Skeletal muscle tissue (tissue), 4 donors: ENCODE data around the gene UBLCP1. TPM values are rescaled to one million over a fixed set of nuclear protein-coding genes. Genes with fewer than 3 reads are reported as not detected.
"Not testable (repeated sequence)": the region's sequence is repeated elsewhere in the genome, so short reads cannot be mapped to it uniquely, and the experiment has no call there.

Source experiments
- H3K27ac ChIP-seq: one replicate; pipeline ENCODE4 v1.7.0; 2013; ENCODE audit warnings: mild to moderate bottlenecking, low read depth, low read length, inconsistent platforms
- H3K27me3 ChIP-seq, 3 donors: one replicate each; pipeline ENCODE4 v1.7.0; 2013; ENCODE audit warnings: low read length in 3 of 3; ENCODE audit not compliant: control insufficient read depth in 3 of 3, insufficient read depth in 3 of 3
- H3K36me3 ChIP-seq, 3 donors: one replicate each; pipeline ENCODE4 v1.7.0; 2013; ENCODE audit warnings: low read length in 3 of 3; ENCODE audit not compliant: control insufficient read depth in 3 of 3, insufficient read depth in 3 of 3
- H3K4me1 ChIP-seq, 3 donors: one replicate each; pipeline ENCODE4 v1.7.0; 2013; ENCODE audit warnings: low read length in 3 of 3, mild to moderate bottlenecking in 3 of 3; ENCODE audit not compliant: control insufficient read depth in 3 of 3, insufficient read depth in 3 of 3
- H3K4me3 ChIP-seq, 3 donors: one replicate each; pipeline ENCODE4 v1.7.0; 2013; ENCODE audit warnings: low read length in 3 of 3
- H3K9ac ChIP-seq, 3 donors: one replicate each; pipeline ENCODE4 v1.7.0; 2013; ENCODE audit warnings: low read length in 3 of 3, mild to moderate bottlenecking in 3 of 3, moderate library complexity in 2 of 3, low read depth in 1 of 3
- H3K9me3 ChIP-seq, 3 donors: one replicate each; pipeline ENCODE4 v1.7.0; 2013; ENCODE audit warnings: low read length in 3 of 3; ENCODE audit not compliant: control insufficient read depth in 3 of 3
- total RNA-seq: library from RNA; depleted of rRNA; stranded (reverse); fragments of >200 nt; gene quantifications from one replicate; pipeline ENCODE4 v1.2.3, GENCODE V29; 2014
- donor health status: Osteomylitis.

Gene UBLCP1
- total RNA-seq, 1 donor from 2014 or later = 4.7 TPM

DNA sequence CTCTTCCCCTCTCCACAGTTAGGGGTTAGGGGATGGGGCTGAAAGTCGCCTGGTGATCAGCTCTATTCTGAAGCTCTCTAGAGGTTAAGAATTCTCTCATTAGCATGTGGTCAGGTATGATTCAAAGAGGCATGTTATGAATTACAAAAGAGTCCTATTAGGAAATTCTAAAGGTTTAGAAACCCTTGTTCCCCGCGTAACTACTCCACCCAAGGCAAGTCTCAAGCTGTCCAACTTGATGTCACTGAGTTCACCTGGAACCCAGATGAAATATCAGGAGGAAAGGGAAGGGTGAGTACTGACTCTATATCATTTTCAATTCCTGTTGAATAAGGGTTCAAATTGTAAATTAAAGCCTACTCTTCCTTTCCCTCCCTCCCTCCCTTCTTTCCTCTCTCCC lies 35.6 kb upstream of the UBLCP1 start:
- Histone ChIP-seq H3K4me1 (no peaks in the 10 kb centered on the region), H3K27ac (no peak overlapping the region), H3K27me3 (no peaks in the 10 kb centered on the region), H3K36me3 (no peaks in the 10 kb centered on the region), H3K9ac (no peak overlapping the region), H3K9me3 (no peaks in the 10 kb centered on the region), H3K4me3 (no peak overlapping the region)

GRCh38 chr5:159228097-159228496 lies 35.0 kb upstream of the UBLCP1 start:
- H3K27ac ChIP-seq, H3K4me1 ChIP-seq, H3K36me3 ChIP-seq, H3K27me3 ChIP-seq, H3K9me3 ChIP-seq, H3K4me3 ChIP-seq, H3K9ac ChIP-seq: not testable (repeated sequence)

GRCh38 chr5:159230657-159231056 lies 32.4 kb upstream of the UBLCP1 start:
- no peaks in the 10 kb centered on the region for H3K9me3 ChIP-seq
- no peaks in the 10 kb centered on the region for H3K36me3 ChIP-seq
- H3K27ac ChIP-seq = no peak overlapping the region
- H3K9ac ChIP-seq = no peak overlapping the region
- no peak overlapping the region for H3K4me3 ChIP-seq
- H3K27me3 ChIP-seq = no peaks in the 10 kb centered on the region
- H3K4me1 ChIP-seq = no peaks in the 10 kb centered on the region

GRCh38 chr5:159231167-159231566 lies 31.9 kb upstream of the UBLCP1 start:
- no peak overlapping the region for H3K4me3 ChIP-seq
- no peak overlapping the region for H3K27ac ChIP-seq
- H3K27me3 ChIP-seq = no peaks in the 10 kb centered on the region
- no peak overlapping the region for H3K9ac ChIP-seq
- no peaks in the 10 kb centered on the region for H3K4me1 ChIP-seq
- H3K36me3 ChIP-seq = no peaks in the 10 kb centered on the region
- H3K9me3 ChIP-seq = no peaks in the 10 kb centered on the region

DNA sequence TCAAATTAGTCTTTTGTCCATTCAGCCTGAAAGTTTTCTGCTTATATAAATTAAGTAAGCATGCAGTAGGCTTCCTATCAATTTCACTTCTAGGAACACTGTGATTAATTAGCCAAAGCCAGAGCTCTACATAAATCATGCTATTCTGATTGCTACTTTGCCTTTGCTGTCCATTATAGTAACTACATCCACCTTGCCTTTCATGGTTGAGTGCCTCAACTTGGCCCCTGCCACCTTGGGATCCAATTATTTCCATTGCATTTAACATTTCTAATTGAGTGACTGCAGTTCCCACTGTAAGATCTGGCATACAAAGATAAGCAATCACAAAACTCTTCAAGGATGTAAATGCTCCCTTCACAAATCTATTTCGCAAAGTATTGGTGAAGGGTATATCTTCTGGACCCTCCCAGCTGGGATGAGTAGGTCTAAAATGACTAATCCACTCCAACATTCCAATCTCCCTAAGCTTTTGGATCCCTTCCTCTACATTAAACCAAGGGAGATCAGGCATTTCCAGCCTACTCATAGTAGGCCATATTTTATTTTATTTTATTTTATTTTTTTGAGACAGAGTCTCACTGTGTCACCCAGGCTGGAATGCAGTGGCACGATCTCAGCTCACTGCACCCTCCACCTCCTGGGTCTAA lies 27.1 kb upstream of the UBLCP1 start:
- not testable (repeated sequence) for H3K27me3 ChIP-seq, H3K36me3 ChIP-seq, H3K9ac ChIP-seq, H3K4me3 ChIP-seq, H3K4me1 ChIP-seq, H3K9me3 ChIP-seq, H3K27ac ChIP-seq

DNA sequence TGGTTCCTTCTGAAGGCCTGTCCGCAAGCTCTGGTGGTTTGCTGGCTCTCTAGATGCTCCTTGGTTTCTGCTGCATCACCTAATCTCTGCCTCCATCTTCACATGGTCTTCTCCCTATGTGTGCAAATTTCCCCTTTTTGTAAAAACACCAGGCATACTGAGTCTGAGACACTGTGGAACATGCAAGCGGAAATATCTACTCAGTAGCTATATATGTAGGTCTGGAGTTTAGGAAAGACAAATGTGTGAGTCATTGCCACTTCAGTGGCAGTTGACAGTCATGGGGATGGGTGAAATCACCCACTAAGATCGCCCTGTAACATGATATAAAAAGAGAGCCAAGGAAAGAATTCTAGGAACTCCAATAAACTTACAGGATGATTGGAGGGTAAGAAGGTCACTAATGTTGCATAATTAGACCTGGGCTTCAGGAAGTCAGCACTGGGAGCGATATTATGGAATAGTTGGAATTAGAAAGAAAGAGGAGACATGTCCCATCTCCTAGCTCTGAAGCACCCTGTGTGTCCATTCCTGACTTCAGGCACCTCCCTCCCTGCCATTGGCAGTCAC lies 22.7 kb upstream of the UBLCP1 start:
- no peak overlapping the region for H3K9ac ChIP-seq
- no peaks in the 10 kb centered on the region for H3K27me3 ChIP-seq
- no peaks in the 10 kb centered on the region for H3K9me3 ChIP-seq
- no peak overlapping the region for H3K4me3 ChIP-seq
- H3K4me1 ChIP-seq = peaks cover 0 to 5% (median 0%) of the 10 kb centered on the region in 3 donors
- no peak overlapping the region for H3K27ac ChIP-seq
- no peaks in the 10 kb centered on the region for H3K36me3 ChIP-seq

GRCh38 chr5:159241946-159242552 lies 21.0 kb upstream of the UBLCP1 start:
- H3K4me1 ChIP-seq = peaks cover 0 to 5% (median 0%) of the 10 kb centered on the region in 3 donors
- no peak overlapping the region for H3K4me3 ChIP-seq
- H3K27ac ChIP-seq = no peak overlapping the region
- H3K9ac ChIP-seq = no peak overlapping the region
- no peaks in the 10 kb centered on the region for H3K36me3 ChIP-seq
- H3K27me3 ChIP-seq = peaks cover 0 to under 1% (median 0%) of the 10 kb centered on the region in 3 donors
- H3K9me3 ChIP-seq = no peaks in the 10 kb centered on the region

DNA sequence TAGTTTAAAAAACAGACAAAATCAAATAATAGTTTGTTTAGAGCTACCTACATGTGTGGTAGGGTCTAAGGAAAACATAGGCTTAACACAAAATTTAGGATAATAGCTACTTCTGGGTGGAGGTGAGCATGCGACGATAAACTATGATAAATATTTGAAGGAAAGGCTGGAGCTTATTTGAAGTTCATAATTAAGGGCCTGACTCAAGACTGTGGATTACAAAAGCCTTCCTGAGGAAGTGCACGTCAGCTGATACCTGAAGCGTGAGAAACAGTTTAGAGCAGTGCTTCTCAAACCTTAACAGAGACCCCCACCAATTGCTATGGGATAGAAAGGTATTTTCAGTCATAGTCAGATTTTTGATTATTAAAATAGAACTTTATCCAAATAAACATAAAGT lies 20.4 kb upstream of the UBLCP1 start:
- Histone ChIP-seq H3K27me3 (peaks cover 0 to 4% (median 0%) of the 10 kb centered on the region in 3 donors), H3K9me3 (no peaks in the 10 kb centered on the region), H3K4me1 (peaks cover 0 to 5% (median 0%) of the 10 kb centered on the region in 3 donors), H3K4me3 (no peak overlapping the region), H3K36me3 (no peaks in the 10 kb centered on the region), H3K9ac (no peak overlapping the region), H3K27ac (no peak overlapping the region)

GRCh38 chr5:159243385-159243784 lies 19.7 kb upstream of the UBLCP1 start:
- H3K27ac ChIP-seq = no peak overlapping the region
- peaks cover 0 to 4% (median 0%) of the 10 kb centered on the region in 3 donors for H3K27me3 ChIP-seq
- peaks cover 0 to 5% (median 0%) of the 10 kb centered on the region in 3 donors for H3K4me1 ChIP-seq
- H3K9me3 ChIP-seq = no peaks in the 10 kb centered on the region
- H3K36me3 ChIP-seq = no peaks in the 10 kb centered on the region
- no peak overlapping the region for H3K9ac ChIP-seq
- H3K4me3 ChIP-seq = no peak overlapping the region

DNA sequence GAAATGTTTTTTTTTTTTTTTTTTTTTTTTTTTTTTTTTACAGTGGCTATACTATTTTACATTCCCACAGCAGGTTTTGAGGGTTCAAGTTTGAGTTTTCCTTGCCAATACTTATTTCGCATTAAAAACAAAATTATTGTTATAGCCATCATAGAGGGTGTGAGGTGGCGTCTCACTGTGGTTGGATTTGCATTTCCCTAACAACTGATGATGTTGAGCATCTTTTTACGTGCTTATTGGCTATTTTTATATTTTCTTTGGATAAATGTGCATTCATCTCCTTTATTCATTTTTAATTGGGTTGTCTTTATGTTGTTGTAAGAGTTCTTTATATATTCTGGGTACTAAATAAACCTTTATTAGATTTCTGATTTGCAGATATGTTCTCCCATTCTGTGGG lies 18.9 kb upstream of the UBLCP1 start:
- Histone ChIP-seq H3K36me3 (no peaks in the 10 kb centered on the region), H3K27me3 (peaks cover 0 to 4% (median 0%) of the 10 kb centered on the region in 3 donors), H3K4me3 (no peak overlapping the region), H3K27ac (no peak overlapping the region), H3K4me1 (peaks cover 0 to 5% (median 0%) of the 10 kb centered on the region in 3 donors), H3K9ac (no peak overlapping the region), H3K9me3 (no peaks in the 10 kb centered on the region)
